Measurements from ENCODE around the gene KRT8. TPM values are rescaled to one million over a fixed set of nuclear protein-coding genes. Genes with fewer than 3 reads are reported as not detected.
A peak's percentile ranks its signal among the peaks of the same experiment; 100 is the strongest.

Gene KRT8
- total RNA-seq, 3 donors from 2014 or later (not counting 1 experiment from before 2014, with no cell fraction given), result 0.24 to 0.25 TPM; not detected in 1

DNA sequence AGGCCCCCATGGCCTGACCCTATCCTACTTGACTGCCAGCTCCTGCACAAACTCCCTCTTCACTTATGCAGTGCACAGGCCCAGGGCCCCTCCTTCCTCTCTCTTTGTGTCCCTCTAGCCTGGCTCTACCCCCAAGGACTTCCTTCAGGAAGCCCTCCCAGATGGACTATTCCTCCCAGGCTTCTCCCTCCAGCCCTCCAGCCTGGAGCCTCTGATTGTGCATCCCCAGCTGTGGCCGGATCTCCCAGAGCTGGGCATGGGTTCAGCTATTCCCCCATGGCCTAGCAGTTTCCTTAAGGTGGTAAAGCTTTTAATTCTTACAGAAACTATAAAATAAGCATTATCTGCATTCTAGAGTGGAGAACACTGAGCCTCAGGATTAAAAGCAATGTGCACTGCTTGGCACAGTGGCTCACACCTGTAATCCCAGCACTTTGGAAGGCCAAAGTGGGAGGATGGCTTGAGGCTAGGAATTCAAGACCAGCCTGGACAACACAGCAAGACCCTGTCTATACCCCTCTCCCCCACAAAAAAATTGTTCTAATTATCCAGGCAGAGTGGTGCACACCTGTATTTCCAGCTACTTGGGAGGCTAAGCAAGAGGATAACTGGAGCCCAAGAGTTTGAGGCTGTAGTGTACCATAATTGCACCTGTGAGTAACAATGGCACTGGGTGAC, 16.8 kb upstream of the KRT8 start:
- WGBS (ENCODE audit: insufficient coverage), result 90% methylated on average over 1 of the region's 1 CpG
- TF ChIP-seq, protein P1, sequence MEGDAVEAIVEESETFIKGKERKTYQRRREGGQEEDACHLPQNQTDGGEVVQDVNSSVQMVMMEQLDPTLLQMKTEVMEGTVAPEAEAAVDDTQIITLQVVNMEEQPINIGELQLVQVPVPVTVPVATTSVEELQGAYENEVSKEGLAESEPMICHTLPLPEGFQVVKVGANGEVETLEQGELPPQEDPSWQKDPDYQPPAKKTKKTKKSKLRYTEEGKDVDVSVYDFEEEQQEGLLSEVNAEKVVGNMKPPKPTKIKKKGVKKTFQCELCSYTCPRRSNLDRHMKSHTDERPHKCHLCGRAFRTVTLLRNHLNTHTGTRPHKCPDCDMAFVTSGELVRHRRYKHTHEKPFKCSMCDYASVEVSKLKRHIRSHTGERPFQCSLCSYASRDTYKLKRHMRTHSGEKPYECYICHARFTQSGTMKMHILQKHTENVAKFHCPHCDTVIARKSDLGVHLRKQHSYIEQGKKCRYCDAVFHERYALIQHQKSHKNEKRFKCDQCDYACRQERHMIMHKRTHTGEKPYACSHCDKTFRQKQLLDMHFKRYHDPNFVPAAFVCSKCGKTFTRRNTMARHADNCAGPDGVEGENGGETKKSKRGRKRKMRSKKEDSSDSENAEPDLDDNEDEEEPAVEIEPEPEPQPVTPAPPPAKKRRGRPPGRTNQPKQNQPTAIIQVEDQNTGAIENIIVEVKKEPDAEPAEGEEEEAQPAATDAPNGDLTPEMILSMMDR (IDR thresholded peaks at IDR 0.05), result no peak
- DNase-seq (no peak), ATAC-seq (no peak)
- intact Hi-C loops (cut with micrococcal nuclease), result no loop called here
- no peaks in the 10 kb centered on the region for H3K4me1 ChIP-seq (ENCODE audit: control insufficient read depth, insufficient read depth, low read length)
- H3K4me3 ChIP-seq (ENCODE audit: low read length), result no peak overlapping the region
- H3K27ac ChIP-seq (ENCODE audit: low read length), result no peak overlapping the region
- H3K36me3 Mint-ChIP-seq, result no peaks in the 10 kb centered on the region
- peaks cover 0 to 3% of the 10 kb centered on the region in 2 donors for H3K27me3 Mint-ChIP-seq (ENCODE audit: low read depth in 2 of 2)
- H3K27me3 ChIP-seq (ENCODE audit: control insufficient read depth, insufficient read depth, low read length), result no peaks in the 10 kb centered on the region
- H3K36me3 ChIP-seq (ENCODE audit: control insufficient read depth, insufficient read depth, low read length), result no peaks in the 10 kb centered on the region
- no peak overlapping the region for H3K27ac Mint-ChIP-seq
- H3K9me3 Mint-ChIP-seq, result no peaks in the 10 kb centered on the region
- H3K9me3 ChIP-seq (ENCODE audit: control insufficient read depth, insufficient read depth, low read length), result no peaks in the 10 kb centered on the region
- no peak overlapping the region for H3K4me3 Mint-ChIP-seq
- no peaks in the 10 kb centered on the region for H3K4me1 Mint-ChIP-seq

DNA sequence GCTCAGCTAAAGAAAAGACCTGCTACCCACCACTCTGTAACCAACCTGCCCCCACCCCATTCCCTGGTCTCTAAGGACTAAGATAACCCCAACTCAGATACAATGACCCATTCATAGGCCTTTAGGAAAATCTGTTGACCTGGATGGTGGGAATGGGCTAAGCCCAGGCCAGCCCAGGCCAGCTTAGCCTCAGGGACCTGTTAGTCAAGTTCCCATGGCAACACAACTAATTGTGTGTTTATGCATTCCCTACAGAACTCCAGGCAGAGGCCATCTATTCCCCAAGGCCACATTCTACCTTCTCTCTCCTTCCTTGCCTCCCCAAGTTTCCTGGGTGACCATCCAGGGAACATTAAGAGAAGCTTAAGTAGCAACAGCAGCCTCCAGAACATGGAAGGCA, 16.1 kb upstream of the KRT8 start:
- Histone ChIP-seq H3K27ac (ENCODE audit: low read length) (no peak overlapping the region), H3K9me3 (ENCODE audit: control insufficient read depth, insufficient read depth, low read length) (no peaks in the 10 kb centered on the region), H3K4me1 (ENCODE audit: control insufficient read depth, insufficient read depth, low read length) (no peaks in the 10 kb centered on the region), H3K27me3 (ENCODE audit: control insufficient read depth, insufficient read depth, low read length) (no peaks in the 10 kb centered on the region), H3K4me3 (ENCODE audit: low read length) (no peak overlapping the region), H3K36me3 (ENCODE audit: control insufficient read depth, insufficient read depth, low read length) (no peaks in the 10 kb centered on the region)
- Mint-ChIP-seq H3K4me3 (no peak overlapping the region), H3K27ac (no peak overlapping the region), H3K9me3 (no peaks in the 10 kb centered on the region), H3K27me3 (ENCODE audit: low read depth in 2 of 2) (peaks cover 0 to 5% of the 10 kb centered on the region in 2 donors), H3K36me3 (no peaks in the 10 kb centered on the region), H3K4me1 (no peaks in the 10 kb centered on the region)
- TF ChIP-seq, protein P1 (IDR thresholded peaks at IDR 0.05), result no peak
- DNase-seq, result no peak
- intact Hi-C loops (cut with micrococcal nuclease), result no loop called here
- no peak for ATAC-seq

DNA sequence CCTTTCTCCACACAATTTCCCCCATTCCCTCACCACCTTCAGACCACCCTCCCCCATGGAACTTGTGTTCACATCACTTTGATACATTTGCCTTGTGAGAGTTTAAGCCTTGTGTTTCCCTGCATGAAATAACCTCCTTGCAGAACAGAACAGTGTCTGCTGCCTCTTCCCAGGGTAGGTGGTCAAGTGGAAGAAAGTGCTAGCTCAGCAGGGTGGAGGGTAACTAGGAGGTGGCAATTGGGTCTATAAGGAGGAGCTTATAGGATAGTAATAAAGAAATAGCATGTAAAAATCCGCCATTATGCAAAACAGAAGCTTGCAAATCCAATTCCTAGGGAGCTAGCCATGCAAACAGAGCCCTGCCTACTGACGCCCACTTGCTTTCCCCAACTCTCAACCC, 13.9 kb upstream of the KRT8 start:
- ATAC-seq (no peak), DNase-seq (peak in 1 of 2 donors; percentile 1)
- Histone ChIP-seq H3K9me3 (ENCODE audit: control insufficient read depth, insufficient read depth, low read length) (no peaks in the 10 kb centered on the region), H3K36me3 (ENCODE audit: control insufficient read depth, insufficient read depth, low read length) (no peaks in the 10 kb centered on the region), H3K27ac (ENCODE audit: low read length) (no peak overlapping the region), H3K4me1 (ENCODE audit: control insufficient read depth, insufficient read depth, low read length) (no peaks in the 10 kb centered on the region), H3K4me3 (ENCODE audit: low read length) (no peak overlapping the region), H3K27me3 (ENCODE audit: control insufficient read depth, insufficient read depth, low read length) (no peaks in the 10 kb centered on the region)
- TF ChIP-seq, protein P1 (IDR thresholded peaks at IDR 0.05), result no peak
- Mint-ChIP-seq H3K27me3 (ENCODE audit: low read depth in 2 of 2) (peaks cover 0 to 8% of the 10 kb centered on the region in 2 donors), H3K4me1 (no peaks in the 10 kb centered on the region), H3K4me3 (no peak overlapping the region), H3K36me3 (no peaks in the 10 kb centered on the region), H3K27ac (no peak overlapping the region), H3K9me3 (no peaks in the 10 kb centered on the region)
- 71% methylated on average over 1 of the region's 2 CpGs for WGBS (ENCODE audit: insufficient coverage)
- intact Hi-C loops (cut with micrococcal nuclease), result no loop called here

DNA sequence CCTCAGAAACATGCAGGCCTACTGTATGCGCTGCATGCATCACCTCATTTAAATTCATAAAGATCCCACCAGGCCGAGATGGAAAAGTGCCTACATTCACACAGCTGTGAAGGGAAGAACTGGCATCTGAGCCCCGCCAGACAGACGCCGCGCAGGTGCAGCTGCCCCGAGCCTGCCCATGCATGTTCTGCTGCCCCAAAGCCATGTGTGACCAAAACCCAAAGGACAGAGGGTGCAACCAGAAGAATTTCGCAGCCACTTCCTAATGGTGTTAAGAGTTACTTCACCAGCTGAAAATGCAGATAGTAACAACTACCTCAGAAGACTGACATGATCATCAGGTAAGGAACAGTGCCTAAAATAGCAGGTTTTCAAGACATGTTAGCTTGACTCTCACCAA, 13.5 kb upstream of the KRT8 start:
- H3K27ac Mint-ChIP-seq, result no peak overlapping the region
- no peak overlapping the region for H3K27ac ChIP-seq (ENCODE audit: low read length)
- no peaks in the 10 kb centered on the region for H3K27me3 ChIP-seq (ENCODE audit: control insufficient read depth, insufficient read depth, low read length)
- peaks cover 0 to 11% of the 10 kb centered on the region in 2 donors for H3K27me3 Mint-ChIP-seq (ENCODE audit: low read depth in 2 of 2)
- H3K4me1 ChIP-seq (ENCODE audit: control insufficient read depth, insufficient read depth, low read length), result no peaks in the 10 kb centered on the region
- ATAC-seq, result no peak
- no peaks in the 10 kb centered on the region for H3K9me3 ChIP-seq (ENCODE audit: control insufficient read depth, insufficient read depth, low read length)
- TF ChIP-seq, protein P1 (IDR thresholded peaks at IDR 0.05), result no peak
- intact Hi-C loops (cut with micrococcal nuclease), result no loop called here
- H3K9me3 Mint-ChIP-seq, result no peaks in the 10 kb centered on the region
- no peaks in the 10 kb centered on the region for H3K36me3 Mint-ChIP-seq
- H3K4me1 Mint-ChIP-seq, result no peaks in the 10 kb centered on the region
- H3K4me3 Mint-ChIP-seq, result no peak overlapping the region
- peak in 1 of 2 donors; percentile 1 for DNase-seq
- no peak overlapping the region for H3K4me3 ChIP-seq (ENCODE audit: low read length)
- 89% methylated on average over 8 of the region's 8 CpGs for WGBS (ENCODE audit: insufficient coverage)
- no peaks in the 10 kb centered on the region for H3K36me3 ChIP-seq (ENCODE audit: control insufficient read depth, insufficient read depth, low read length)
